SK-N-SH (cell line): Measurements from ENCODE around the gene PHLDB2.

Experiments used
- CTCF ChIP-seq: fragments of 200-600 bp; sonication (generic); IDR thresholded peaks from 2 replicates; pipeline ENCODE4 v1.6.1; 2017; ENCODE audit warnings: antibody characterized with exemption, mild to moderate bottlenecking, moderate library complexity
- ELF1 ChIP-seq: IDR thresholded peaks from 2 replicates; pipeline ENCODE4 v1.4.0; 2012
- EP300 ChIP-seq, 2 experiments: IDR thresholded peaks; 2 replicates each; pipeline versions ENCODE4 v1.4.0 to v1.6.1; 2012; ENCODE audit warnings: borderline replicate concordance in 1 of 2, low read depth in 1 of 2, low read length in 1 of 2
- FOSL2 ChIP-seq: IDR thresholded peaks from 2 replicates; pipeline ENCODE4 v1.4.0; 2012; ENCODE audit warnings: low read depth, mild to moderate bottlenecking, moderate library complexity, borderline replicate concordance
- FOXM1 ChIP-seq: IDR thresholded peaks from 2 replicates; pipeline ENCODE4 v1.4.0; 2012; ENCODE audit warnings: low read depth, mild to moderate bottlenecking
- NFIC ChIP-seq: IDR thresholded peaks from 2 replicates; pipeline ENCODE4 v1.4.0; 2012; ENCODE audit warnings: borderline replicate concordance
- POLR2AphosphoS5 ChIP-seq: IDR thresholded peaks from 2 replicates; pipeline ENCODE4 v1.6.1; 2012; ENCODE audit warnings: low read depth, low read length
- RFX5 ChIP-seq: IDR thresholded peaks from 2 replicates; pipeline ENCODE4 v1.6.1; 2012; ENCODE audit warnings: mild to moderate bottlenecking, improper control_type of control experiment, low read length
- SMC3 ChIP-seq: IDR thresholded peaks from 2 replicates; pipeline ENCODE4 v1.6.1; 2012; ENCODE audit warnings: low read depth, low read length, improper control_type of control experiment
- TEAD4 ChIP-seq: IDR thresholded peaks from 2 replicates; pipeline ENCODE4 v1.4.0; 2012; ENCODE audit warnings: mild to moderate bottlenecking, borderline replicate concordance; ENCODE audit not compliant: insufficient read depth
- YY1 ChIP-seq: IDR thresholded peaks from 2 replicates; pipeline ENCODE4 v1.4.0; 2012; ENCODE audit warnings: low read depth, mild to moderate bottlenecking
- TF ChIP-seq, protein P1 (sequence below): IDR thresholded peaks from 2 replicates; pipeline ENCODE4; 2012

- TF ChIP-seq, protein P1, sequence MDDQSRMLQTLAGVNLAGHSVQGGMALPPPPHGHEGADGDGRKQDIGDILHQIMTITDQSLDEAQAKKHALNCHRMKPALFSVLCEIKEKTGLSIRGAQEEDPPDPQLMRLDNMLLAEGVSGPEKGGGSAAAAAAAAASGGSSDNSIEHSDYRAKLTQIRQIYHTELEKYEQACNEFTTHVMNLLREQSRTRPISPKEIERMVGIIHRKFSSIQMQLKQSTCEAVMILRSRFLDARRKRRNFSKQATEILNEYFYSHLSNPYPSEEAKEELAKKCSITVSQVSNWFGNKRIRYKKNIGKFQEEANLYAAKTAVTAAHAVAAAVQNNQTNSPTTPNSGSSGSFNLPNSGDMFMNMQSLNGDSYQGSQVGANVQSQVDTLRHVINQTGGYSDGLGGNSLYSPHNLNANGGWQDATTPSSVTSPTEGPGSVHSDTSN = no peak
- TF ChIP-seq ELF1 = no peak
- no peak for TF ChIP-seq CTCF
- no peak for TF ChIP-seq SMC3
- TF ChIP-seq EP300 (IDR thresholded peaks at IDR 0.05; ENCODE audit: borderline replicate concordance in 1 of 2, low read depth in 1 of 2, low read length in 1 of 2) = no peak
- TF ChIP-seq POLR2AphosphoS5 = no peak
- no peak for TF ChIP-seq YY1
- no peak for TF ChIP-seq FOSL2
- TF ChIP-seq RFX5 = no peak
- TF ChIP-seq TEAD4 = no peak
- TF ChIP-seq FOXM1 = no peak
- no peak for TF ChIP-seq NFIC
Measured at GRCh38 chr3:112005091-112005672, 146.1 kb downstream of the PHLDB2 start.
